ENCODE data around the gene TBC1D5. TPM values are rescaled to one million over a fixed set of nuclear protein-coding genes. Genes with fewer than 3 reads are reported as not detected.
"Not testable (repeated sequence)": the region's sequence is repeated elsewhere in the genome, so short reads cannot be mapped to it uniquely, and the experiment has no call there.

TBC1D5 gene
- total RNA-seq, 2 donors from 2014 or later, result 45.3 to 53.7 TPM

GRCh38 chr3:17402442-17402841 lies 340.0 kb downstream of the TBC1D5 start:
- DNase-seq (ENCODE audit: low spot score), result no peak
- intact Hi-C loops (cut with DNase I), result no loop called here

GRCh38 chr3:17401912-17402311 lies 340.5 kb downstream of the TBC1D5 start:
- intact Hi-C loops (cut with DNase I), result no loop called here

GRCh38 chr3:17399586-17399985 lies 342.8 kb downstream of the TBC1D5 start:
- no peak for DNase-seq (ENCODE audit: low spot score)
- intact Hi-C loops (cut with DNase I), result no loop called here

More at GRCh38 chr3:17401912-17402311, 340.5 kb downstream of the TBC1D5 start:
- DNase-seq (ENCODE audit: low spot score), result no peak

GRCh38 chr3:17398959-17399551 lies 343.4 kb downstream of the TBC1D5 start:
- intact Hi-C loops (cut with DNase I), result no loop called here
- no peak for DNase-seq (ENCODE audit: low spot score)

- intact Hi-C loops (cut with DNase I), result no loop called here
- no peak for DNase-seq (ENCODE audit: low spot score)
Measured at GRCh38 chr3:17396036-17396435, 346.4 kb downstream of the TBC1D5 start.

- no peak for DNase-seq (ENCODE audit: low spot score)
- intact Hi-C loops (cut with DNase I), result no loop called here
Measured at GRCh38 chr3:17394541-17395155, 347.8 kb downstream of the TBC1D5 start.

- DNase-seq (ENCODE audit: low spot score); intact Hi-C loops (cut with DNase I): not testable (repeated sequence)
Measured at GRCh38 chr3:17392516-17392915, 349.9 kb downstream of the TBC1D5 start.

GRCh38 chr3:17390785-17391184 lies 351.6 kb downstream of the TBC1D5 start:
- no peak for DNase-seq (ENCODE audit: low spot score)
- intact Hi-C loops (cut with DNase I), result no loop called here

GRCh38 chr3:17387108-17387507 lies 355.3 kb downstream of the TBC1D5 start:
- no peak for DNase-seq (ENCODE audit: low spot score)
- intact Hi-C loops (cut with DNase I), result no loop called here

- intact Hi-C loops (cut with DNase I), result no loop called here
- DNase-seq (ENCODE audit: low spot score), result no peak
Measured at GRCh38 chr3:17386432-17386831, 356.0 kb downstream of the TBC1D5 start.

- DNase-seq (ENCODE audit: low spot score), result no peak
- intact Hi-C loops (cut with DNase I), result no loop called here
Measured at GRCh38 chr3:17384567-17385296, 357.7 kb downstream of the TBC1D5 start.

GRCh38 chr3:17373304-17373703 lies 369.1 kb downstream of the TBC1D5 start:
- DNase-seq (ENCODE audit: low spot score), result no peak
- intact Hi-C loops (cut with DNase I), result no loop called here

- no peak for DNase-seq (ENCODE audit: low spot score)
- intact Hi-C loops (cut with DNase I), result no loop called here
Measured at GRCh38 chr3:17372362-17373210, 369.8 kb downstream of the TBC1D5 start.

GRCh38 chr3:17369973-17370372 lies 372.5 kb downstream of the TBC1D5 start:
- intact Hi-C loops (cut with DNase I), result no loop called here

GRCh38 chr3:17367171-17367570 lies 375.3 kb downstream of the TBC1D5 start:
- DNase-seq (ENCODE audit: low spot score), result no peak
- intact Hi-C loops (cut with DNase I), result no loop called here

More at GRCh38 chr3:17369973-17370372, 372.5 kb downstream of the TBC1D5 start:
- no peak for DNase-seq (ENCODE audit: low spot score)

GRCh38 chr3:17360991-17361390 lies 381.4 kb downstream of the TBC1D5 start:
- intact Hi-C loops (cut with DNase I), result no loop called here
- no peak for DNase-seq (ENCODE audit: low spot score)

- intact Hi-C loops (cut with DNase I), result no loop called here
- no peak for DNase-seq (ENCODE audit: low spot score)
Measured at GRCh38 chr3:17359911-17360310, 382.5 kb downstream of the TBC1D5 start.

GRCh38 chr3:17357035-17357710 lies 385.3 kb downstream of the TBC1D5 start:
- DNase-seq (ENCODE audit: low spot score), result no peak
- intact Hi-C loops (cut with DNase I), result no loop called here

GRCh38 chr3:17356585-17356984 lies 385.8 kb downstream of the TBC1D5 start:
- intact Hi-C loops (cut with DNase I), result no loop called here
- no peak for DNase-seq (ENCODE audit: low spot score)
